MM.1S (cell line): ENCODE measurements around the gene TMTC1.

Source experiments
- CTCF ChIP-seq: fragments of 300-600 bp; sonication (generic); IDR thresholded peaks from 2 replicates; pipeline ENCODE4 v1.5.1; 2016; ENCODE audit warnings: antibody characterized with exemption, low read length, mixed read lengths
- EZH2 ChIP-seq: fragments of 300-600 bp; sonication (generic); optimal IDR thresholded peaks from 2 replicates; pipeline ENCODE3; 2017; ENCODE audit warnings: low read depth, mild to moderate bottlenecking, antibody characterized with exemption, low read length, mixed read lengths
- EZH2phosphoT487 ChIP-seq: fragments of 300-600 bp; sonication (generic); IDR thresholded peaks from 2 replicates; pipeline ENCODE4 v1.6.1; 2018; ENCODE audit warnings: antibody characterized with exemption, low read length

DNA sequence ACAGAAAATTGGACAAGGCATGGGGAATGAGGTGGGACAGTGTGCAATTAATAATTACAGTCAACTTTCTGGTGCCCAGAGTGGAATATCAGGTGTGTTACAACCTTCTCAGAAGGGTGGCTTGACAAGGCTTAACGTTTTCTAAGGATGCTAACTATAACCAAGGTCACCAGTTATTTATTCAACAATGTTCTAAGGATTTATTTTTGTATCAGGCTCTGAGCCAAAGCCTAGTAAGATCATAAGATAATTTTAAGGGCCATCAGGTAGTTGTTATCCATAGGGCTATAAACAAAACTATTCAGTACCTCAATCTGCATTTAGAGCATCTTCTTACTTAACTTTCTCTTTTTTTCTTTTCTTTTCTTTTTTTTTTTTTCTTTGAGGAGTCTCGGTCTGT is 134.0 kb downstream of the TMTC1 start:
- TF ChIP-seq CTCF (no peak), EZH2 (no peak), EZH2phosphoT487 (no peak)
